ENCODE measurements around the gene ALS2. TPM values are rescaled to one million over a fixed set of nuclear protein-coding genes. Genes with fewer than 3 reads are reported as not detected.

ALS2 gene
- total and polyA plus RNA-seq, 2 of the 8 experiments (the other 6 are each of a cell fraction or from before 2014, with no cell fraction given) = 12.1 to 34.5 TPM

DNA sequence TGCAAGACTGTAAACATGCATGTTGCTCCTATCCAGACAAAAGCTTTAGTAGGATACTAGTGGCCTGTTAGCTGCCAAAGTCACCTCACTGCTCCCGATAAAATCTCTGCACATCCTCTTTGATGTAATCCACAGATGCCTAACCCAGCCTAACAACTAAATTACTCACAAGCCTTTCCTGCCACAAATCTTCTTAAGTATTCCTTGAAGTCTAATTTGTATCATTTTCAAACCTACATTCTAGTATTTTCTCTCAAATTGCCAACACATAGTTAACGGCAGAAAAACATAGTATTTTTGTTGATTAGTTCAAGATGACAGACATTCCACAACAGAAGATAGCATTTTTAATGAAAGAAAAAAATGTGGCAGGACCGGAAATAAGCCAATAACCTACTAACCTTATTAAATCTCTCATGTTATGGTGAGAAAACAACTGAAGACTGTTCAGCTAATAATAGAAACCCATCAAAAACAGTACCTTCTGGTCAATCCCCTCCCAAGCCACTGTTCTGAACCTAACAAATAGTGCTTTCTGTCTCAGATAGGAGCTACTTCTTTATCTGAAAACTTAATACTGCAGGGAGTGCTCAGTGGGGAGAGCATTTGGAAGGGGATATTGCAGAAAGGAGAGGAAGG lies 82.0 kb downstream of the ALS2 start, which contains the start of gene MPP4 (continued):
- TF ChIP-seq POLR2A (IDR thresholded peaks at IDR 0.05; ENCODE audit: control extremely low read depth in 1 of 2, low read depth in 2 of 2, low read length in 2 of 2) (no peak), SP4 (IDR thresholded peaks at IDR 0.05; ENCODE audit: low read length) (no peak), SP2 (IDR thresholded peaks at IDR 0.05; ENCODE audit: low read length) (no peak), PHF8 (conservative IDR thresholded peaks at IDR 0.05; ENCODE audit: low read depth, low read length) (no peak), GABPA (IDR thresholded peaks at IDR 0.05; ENCODE audit: borderline replicate concordance, insufficient read depth, low read length) (no peak), SIRT6 (IDR thresholded peaks at IDR 0.05; ENCODE audit: low read length) (no peak), RBBP5 (IDR thresholded peaks at IDR 0.05; ENCODE audit: borderline replicate concordance, low read depth, low read length) (no peak), HDAC6 (IDR thresholded peaks at IDR 0.05; ENCODE audit: low read depth, low read length) (no peak)
- TF ChIP-seq, protein P1, sequence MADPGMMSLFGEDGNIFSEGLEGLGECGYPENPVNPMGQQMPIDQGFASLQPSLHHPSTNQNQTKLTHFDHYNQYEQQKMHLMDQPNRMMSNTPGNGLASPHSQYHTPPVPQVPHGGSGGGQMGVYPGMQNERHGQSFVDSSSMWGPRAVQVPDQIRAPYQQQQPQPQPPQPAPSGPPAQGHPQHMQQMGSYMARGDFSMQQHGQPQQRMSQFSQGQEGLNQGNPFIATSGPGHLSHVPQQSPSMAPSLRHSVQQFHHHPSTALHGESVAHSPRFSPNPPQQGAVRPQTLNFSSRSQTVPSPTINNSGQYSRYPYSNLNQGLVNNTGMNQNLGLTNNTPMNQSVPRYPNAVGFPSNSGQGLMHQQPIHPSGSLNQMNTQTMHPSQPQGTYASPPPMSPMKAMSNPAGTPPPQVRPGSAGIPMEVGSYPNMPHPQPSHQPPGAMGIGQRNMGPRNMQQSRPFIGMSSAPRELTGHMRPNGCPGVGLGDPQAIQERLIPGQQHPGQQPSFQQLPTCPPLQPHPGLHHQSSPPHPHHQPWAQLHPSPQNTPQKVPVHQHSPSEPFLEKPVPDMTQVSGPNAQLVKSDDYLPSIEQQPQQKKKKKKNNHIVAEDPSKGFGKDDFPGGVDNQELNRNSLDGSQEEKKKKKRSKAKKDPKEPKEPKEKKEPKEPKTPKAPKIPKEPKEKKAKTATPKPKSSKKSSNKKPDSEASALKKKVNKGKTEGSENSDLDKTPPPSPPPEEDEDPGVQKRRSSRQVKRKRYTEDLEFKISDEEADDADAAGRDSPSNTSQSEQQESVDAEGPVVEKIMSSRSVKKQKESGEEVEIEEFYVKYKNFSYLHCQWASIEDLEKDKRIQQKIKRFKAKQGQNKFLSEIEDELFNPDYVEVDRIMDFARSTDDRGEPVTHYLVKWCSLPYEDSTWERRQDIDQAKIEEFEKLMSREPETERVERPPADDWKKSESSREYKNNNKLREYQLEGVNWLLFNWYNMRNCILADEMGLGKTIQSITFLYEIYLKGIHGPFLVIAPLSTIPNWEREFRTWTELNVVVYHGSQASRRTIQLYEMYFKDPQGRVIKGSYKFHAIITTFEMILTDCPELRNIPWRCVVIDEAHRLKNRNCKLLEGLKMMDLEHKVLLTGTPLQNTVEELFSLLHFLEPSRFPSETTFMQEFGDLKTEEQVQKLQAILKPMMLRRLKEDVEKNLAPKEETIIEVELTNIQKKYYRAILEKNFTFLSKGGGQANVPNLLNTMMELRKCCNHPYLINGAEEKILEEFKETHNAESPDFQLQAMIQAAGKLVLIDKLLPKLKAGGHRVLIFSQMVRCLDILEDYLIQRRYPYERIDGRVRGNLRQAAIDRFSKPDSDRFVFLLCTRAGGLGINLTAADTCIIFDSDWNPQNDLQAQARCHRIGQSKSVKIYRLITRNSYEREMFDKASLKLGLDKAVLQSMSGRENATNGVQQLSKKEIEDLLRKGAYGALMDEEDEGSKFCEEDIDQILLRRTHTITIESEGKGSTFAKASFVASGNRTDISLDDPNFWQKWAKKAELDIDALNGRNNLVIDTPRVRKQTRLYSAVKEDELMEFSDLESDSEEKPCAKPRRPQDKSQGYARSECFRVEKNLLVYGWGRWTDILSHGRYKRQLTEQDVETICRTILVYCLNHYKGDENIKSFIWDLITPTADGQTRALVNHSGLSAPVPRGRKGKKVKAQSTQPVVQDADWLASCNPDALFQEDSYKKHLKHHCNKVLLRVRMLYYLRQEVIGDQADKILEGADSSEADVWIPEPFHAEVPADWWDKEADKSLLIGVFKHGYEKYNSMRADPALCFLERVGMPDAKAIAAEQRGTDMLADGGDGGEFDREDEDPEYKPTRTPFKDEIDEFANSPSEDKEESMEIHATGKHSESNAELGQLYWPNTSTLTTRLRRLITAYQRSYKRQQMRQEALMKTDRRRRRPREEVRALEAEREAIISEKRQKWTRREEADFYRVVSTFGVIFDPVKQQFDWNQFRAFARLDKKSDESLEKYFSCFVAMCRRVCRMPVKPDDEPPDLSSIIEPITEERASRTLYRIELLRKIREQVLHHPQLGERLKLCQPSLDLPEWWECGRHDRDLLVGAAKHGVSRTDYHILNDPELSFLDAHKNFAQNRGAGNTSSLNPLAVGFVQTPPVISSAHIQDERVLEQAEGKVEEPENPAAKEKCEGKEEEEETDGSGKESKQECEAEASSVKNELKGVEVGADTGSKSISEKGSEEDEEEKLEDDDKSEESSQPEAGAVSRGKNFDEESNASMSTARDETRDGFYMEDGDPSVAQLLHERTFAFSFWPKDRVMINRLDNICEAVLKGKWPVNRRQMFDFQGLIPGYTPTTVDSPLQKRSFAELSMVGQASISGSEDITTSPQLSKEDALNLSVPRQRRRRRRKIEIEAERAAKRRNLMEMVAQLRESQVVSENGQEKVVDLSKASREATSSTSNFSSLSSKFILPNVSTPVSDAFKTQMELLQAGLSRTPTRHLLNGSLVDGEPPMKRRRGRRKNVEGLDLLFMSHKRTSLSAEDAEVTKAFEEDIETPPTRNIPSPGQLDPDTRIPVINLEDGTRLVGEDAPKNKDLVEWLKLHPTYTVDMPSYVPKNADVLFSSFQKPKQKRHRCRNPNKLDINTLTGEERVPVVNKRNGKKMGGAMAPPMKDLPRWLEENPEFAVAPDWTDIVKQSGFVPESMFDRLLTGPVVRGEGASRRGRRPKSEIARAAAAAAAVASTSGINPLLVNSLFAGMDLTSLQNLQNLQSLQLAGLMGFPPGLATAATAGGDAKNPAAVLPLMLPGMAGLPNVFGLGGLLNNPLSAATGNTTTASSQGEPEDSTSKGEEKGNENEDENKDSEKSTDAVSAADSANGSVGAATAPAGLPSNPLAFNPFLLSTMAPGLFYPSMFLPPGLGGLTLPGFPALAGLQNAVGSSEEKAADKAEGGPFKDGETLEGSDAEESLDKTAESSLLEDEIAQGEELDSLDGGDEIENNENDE (IDR thresholded peaks at IDR 0.05; ENCODE audit: insufficient replicate concordance, low read length) = no peak
- TF ChIP-seq, protein P2, sequence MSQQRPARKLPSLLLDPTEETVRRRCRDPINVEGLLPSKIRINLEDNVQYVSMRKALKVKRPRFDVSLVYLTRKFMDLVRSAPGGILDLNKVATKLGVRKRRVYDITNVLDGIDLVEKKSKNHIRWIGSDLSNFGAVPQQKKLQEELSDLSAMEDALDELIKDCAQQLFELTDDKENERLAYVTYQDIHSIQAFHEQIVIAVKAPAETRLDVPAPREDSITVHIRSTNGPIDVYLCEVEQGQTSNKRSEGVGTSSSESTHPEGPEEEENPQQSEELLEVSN (IDR thresholded peaks at IDR 0.05) = no peak

Measured in H1 (cell line).